CD14-positive monocyte (primary cell): ENCODE results near the gene LRCH4. TPM values are rescaled to one million over a fixed set of nuclear protein-coding genes. Genes with fewer than 3 reads are reported as not detected.
A peak's percentile ranks its signal among the peaks of the same experiment; 100 is the strongest.

Source experiments
- DNase-seq, 3 donors: peaks; one replicate each; pipeline ENCODE4 v3.0.0-alpha.2; 2011 to 2022
- H2AFZ ChIP-seq: 2 replicates; pipeline ENCODE4 v1.6.0; 2012; ENCODE audit warnings: mild to moderate bottlenecking, low read depth, low read length, inconsistent platforms; ENCODE audit not compliant: insufficient read depth, poor library complexity, severe bottlenecking
- H3K27ac ChIP-seq, 2 donors: 1 replicate in 1 of 2; 2 replicates in 1 of 2; pipeline ENCODE4 v1.5.1; 2012 to 2013; ENCODE audit warnings: low read length in 2 of 2, control low read depth in 1 of 2, inconsistent platforms in 1 of 2, low read depth in 1 of 2, mild to moderate bottlenecking in 1 of 2
- H3K27me3 ChIP-seq, 2 donors: one replicate each; pipeline versions ENCODE4 v1.6.0 to v1.6.1; 2011 to 2013; ENCODE audit warnings: low read length in 2 of 2; ENCODE audit not compliant: control insufficient read depth in 2 of 2, insufficient read depth in 2 of 2
- H3K36me3 ChIP-seq, 2 donors: replicated peaks in 1 of 2; 1 replicate in 1 of 2; 2 replicates in 1 of 2; pipeline versions ENCODE4 v1.5.1 to v1.6.1; 2012 to 2013; ENCODE audit warnings: low read length in 2 of 2, control low read depth in 1 of 2, inconsistent platforms in 1 of 2, mild to moderate bottlenecking in 1 of 2; ENCODE audit not compliant: insufficient read depth in 2 of 2, control insufficient read depth in 1 of 2
- H3K4me1 ChIP-seq, 2 donors: 1 replicate in 1 of 2; 2 replicates in 1 of 2; pipeline versions ENCODE4 v1.5.1 to v1.6.1; 2012 to 2013; ENCODE audit warnings: low read length in 2 of 2, control low read depth in 1 of 2, inconsistent platforms in 1 of 2, mild to moderate bottlenecking in 1 of 2, moderate library complexity in 1 of 2; ENCODE audit not compliant: insufficient read depth in 2 of 2, control insufficient read depth in 1 of 2
- H3K4me2 ChIP-seq: replicated peaks from 2 replicates; pipeline ENCODE3; 2012; ENCODE audit warnings: low read length, moderate library complexity, mild to moderate bottlenecking; ENCODE audit not compliant: poor library complexity, severe bottlenecking; ENCODE audit errors: extremely low read depth
- H3K4me3 ChIP-seq, 3 experiments: fragments of 200-600 bp in 1 of 3; sonication (generic) in 1 of 3; replicated peaks in 1 of 3; 1 replicate in 2 of 3; 2 replicates in 1 of 3; pipeline ENCODE4 v1.5.1; 2011 to 2013; ENCODE audit warnings: low read length in 3 of 3, mild to moderate bottlenecking in 3 of 3, control low read depth in 2 of 3, low read depth in 2 of 3, inconsistent platforms in 1 of 3, moderate library complexity in 1 of 3
- H3K79me2 ChIP-seq: 2 replicates; pipeline ENCODE4 v1.6.0; 2012; ENCODE audit warnings: mild to moderate bottlenecking, control low read depth, inconsistent platforms, low read length, moderate library complexity; ENCODE audit not compliant: insufficient read depth
- H3K9ac ChIP-seq: 2 replicates; pipeline ENCODE4 v1.6.0; 2017; ENCODE audit warnings: low read length, mild to moderate bottlenecking; ENCODE audit not compliant: insufficient read depth, poor library complexity, severe bottlenecking
- H3K9me3 ChIP-seq, 2 donors: replicated peaks in 1 of 2; 1 replicate in 1 of 2; 2 replicates in 1 of 2; pipeline versions ENCODE4 v1.5.1 to v1.6.1; 2012 to 2013; ENCODE audit warnings: low read length in 2 of 2, control low read depth in 1 of 2; ENCODE audit not compliant: control insufficient read depth in 1 of 2, insufficient read depth in 1 of 2
- H4K20me1 ChIP-seq: 2 replicates; pipeline ENCODE4 v1.6.0; 2012; ENCODE audit warnings: mild to moderate bottlenecking, low read length, control low read depth, moderate library complexity; ENCODE audit not compliant: insufficient read depth
- H3K27ac Mint-ChIP-seq, 7 donors: one replicate each; pipeline ENCODE4 v1.8.0; 2020; ENCODE audit warnings: mild to moderate bottlenecking in 7 of 7, mixed read lengths in 7 of 7, moderate library complexity in 6 of 7, inconsistent platforms in 2 of 7
- H3K27me3 Mint-ChIP-seq, 3 donors: one replicate each; pipeline ENCODE4 v1.8.0; 2021 to 2022; ENCODE audit warnings: low read depth in 3 of 3, mild to moderate bottlenecking in 3 of 3, mixed read lengths in 3 of 3, moderate library complexity in 3 of 3, inconsistent platforms in 1 of 3
- H3K36me3 Mint-ChIP-seq, 2 donors: one replicate each; pipeline ENCODE4 v1.8.0; 2020; ENCODE audit warnings: mixed read lengths in 2 of 2, inconsistent platforms in 1 of 2, mild to moderate bottlenecking in 1 of 2
- H3K4me1 Mint-ChIP-seq: one replicate; pipeline ENCODE4 v1.8.0; 2020; ENCODE audit warnings: mild to moderate bottlenecking, mixed read lengths
- H3K4me3 Mint-ChIP-seq, 2 donors: one replicate each; pipeline ENCODE4 v1.8.0; 2020; ENCODE audit warnings: mild to moderate bottlenecking in 2 of 2, mixed read lengths in 2 of 2, moderate library complexity in 1 of 2
- H3K9me3 Mint-ChIP-seq, 7 donors: one replicate each; pipeline ENCODE4 v1.8.0; 2020 to 2022; ENCODE audit warnings: mixed read lengths in 7 of 7, mild to moderate bottlenecking in 6 of 7, moderate library complexity in 6 of 7, inconsistent platforms in 2 of 7
- CTCF ChIP-seq: fragments of 200-600 bp; IDR thresholded peaks from one replicate; pipeline ENCODE4 v1.8.0; 2022; ENCODE audit warnings: antibody characterized with exemption, mild to moderate bottlenecking
- WGBS: methylation state at CpG from one replicate; pipeline ENCODE4 v1.1.5; 2013; ENCODE audit warnings: missing lambda C conversion rate; ENCODE audit not compliant: insufficient coverage; 5-methylcytosine and 5-hydroxymethylcytosine counted together
- intact Hi-C, 2 donors: fragments of 100-400 bp; cut with micrococcal nuclease; formaldehyde crosslinking; loops; one replicate each; pipeline versions ENCODE4 v1.15.0 to v1.15.1; 2023
- polyA plus RNA-seq, 3 donors: library from polyadenylated mRNA; depleted of rRNA in 1 of 3; unstranded in 2 of 3; stranded (reverse) in 1 of 3; fragments of 300-500 nt in 2 of 3; fragments of >200 nt in 1 of 3; fragmentation: Illumina TruSeq in 2 of 3; gene quantifications; 1 replicate in 2 of 3; 2 replicates in 1 of 3; pipeline ENCODE4 v1.2.3, GENCODE V29; 2012 to 2021

The LRCH4 gene
- polyA plus RNA-seq, 3 donors = 132 to 286 (median 134) TPM

GRCh38 chr7:100562195-100563099 is 23.5 kb downstream of the LRCH4 start:
- Mint-ChIP-seq H3K27me3 (no peaks in the 10 kb centered on the region), H3K4me1 (peaks cover 2% of the 10 kb centered on the region), H3K36me3 (peaks cover 12 to 16% of the 10 kb centered on the region in 2 donors), H3K9me3 (peaks cover 0 to 3% (median 0%) of the 10 kb centered on the region in 7 donors), H3K4me3 (no peak overlapping the region), H3K27ac (peak overlapping the region in 1 of 7 donors; percentile 49)
- no peaks in the 10 kb centered on the region for H3K79me2 ChIP-seq
- H3K27ac ChIP-seq = no peak overlapping the region
- no peaks in the 10 kb centered on the region for H3K9me3 ChIP-seq
- no peak for TF ChIP-seq CTCF
- no peak overlapping the region for H2AFZ ChIP-seq
- no peak for DNase-seq
- intact Hi-C loops = loop anchor here in 1 of 2 donors (5.0 kb wide), 1 partner anchor 95 kb away; no protein-coding TSS in a partner anchor
- H3K4me3 ChIP-seq = no peak overlapping the region
- H3K4me2 ChIP-seq = no peak overlapping the region
- peaks cover 0 to 3% of the 10 kb centered on the region in 2 donors for H3K4me1 ChIP-seq
- no peak overlapping the region for H3K9ac ChIP-seq
- H4K20me1 ChIP-seq = no peaks in the 10 kb centered on the region
- 97% methylated on average over 20 of the region's 26 CpGs for WGBS
- H3K27me3 ChIP-seq = no peaks in the 10 kb centered on the region
- no peaks in the 10 kb centered on the region for H3K36me3 ChIP-seq

GRCh38 chr7:100561491-100562194 is 24.3 kb downstream of the LRCH4 start:
- H3K4me1 Mint-ChIP-seq = peaks cover 7% of the 10 kb centered on the region
- peaks cover 0 to 3% (median 0%) of the 10 kb centered on the region in 7 donors for H3K9me3 Mint-ChIP-seq
- 98% methylated on average over 12 of the region's 12 CpGs for WGBS
- no peak overlapping the region for H3K4me3 Mint-ChIP-seq
- intact Hi-C loops = loop anchor here in 1 of 2 donors (5.0 kb wide), 1 partner anchor 94 kb away; no protein-coding TSS in a partner anchor
- peaks cover 12 to 21% of the 10 kb centered on the region in 2 donors for H3K36me3 Mint-ChIP-seq
- H3K9me3 ChIP-seq = no peaks in the 10 kb centered on the region
- H3K4me2 ChIP-seq = no peak overlapping the region
- no peak for TF ChIP-seq CTCF
- no peak overlapping the region for H3K4me3 ChIP-seq
- no peaks in the 10 kb centered on the region for H3K27me3 ChIP-seq
- no peak overlapping the region for H3K27ac Mint-ChIP-seq
- DNase-seq = no peak
- H4K20me1 ChIP-seq = no peaks in the 10 kb centered on the region
- H3K79me2 ChIP-seq = no peaks in the 10 kb centered on the region
- H3K27ac ChIP-seq = no peak overlapping the region
- H3K4me1 ChIP-seq = peaks cover 4 to 6% of the 10 kb centered on the region in 2 donors
- H3K9ac ChIP-seq = no peak overlapping the region
- no peaks in the 10 kb centered on the region for H3K27me3 Mint-ChIP-seq
- no peaks in the 10 kb centered on the region for H3K36me3 ChIP-seq
- no peak overlapping the region for H2AFZ ChIP-seq
